ENCODE data around the gene LMF1. TPM values are rescaled to one million over a fixed set of nuclear protein-coding genes. Genes with fewer than 3 reads are reported as not detected.

The LMF1 gene
- total RNA-seq, 4 donors from 2014 or later: 7.7 to 15.8 (median 10.2) TPM

DNA sequence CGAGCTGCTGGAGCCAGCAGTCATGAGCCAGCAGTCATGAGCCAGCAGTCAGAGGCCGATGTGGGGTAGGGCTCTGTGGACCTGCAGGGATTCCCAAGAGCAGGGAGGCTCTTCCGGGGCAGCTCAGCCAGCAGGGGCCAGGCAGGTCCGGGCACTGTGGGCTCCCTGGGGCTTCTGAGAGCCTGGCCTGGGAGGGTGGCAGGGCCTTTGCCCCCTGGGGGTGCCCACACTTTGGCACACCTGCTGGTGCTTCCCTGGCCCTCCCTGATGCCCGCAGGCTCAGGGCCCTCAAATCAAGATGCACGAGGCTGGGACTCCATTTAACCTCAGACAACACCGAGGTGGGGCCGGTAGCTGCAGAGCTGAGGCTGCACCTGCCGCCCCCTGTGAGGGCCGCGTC lies 28.9 kb upstream of the LMF1 start:
- ATAC-seq: no peak
- no peak for DNase-seq
- in situ Hi-C loops (cut with MboI; ENCODE audit: low sequenced_read_pairs in 4 of 4): no loop called here
- H3K36me3 ChIP-seq: no peaks in the 10 kb centered on the region
- no peak for TF ChIP-seq POLR2A (IDR thresholded peaks at IDR 0.05)
- no peak for TF ChIP-seq CTCF (IDR thresholded peaks at IDR 0.05 in 4 of 5, conservative IDR thresholded peaks at IDR 0.05 in 1 of 5)
- H3K9me3 ChIP-seq: peaks cover 0 to 10% (median 0%) of the 10 kb centered on the region in 3 donors
- intact Hi-C loops (cut with DNase I; ENCODE audit: low total_unique reads): no loop called here
- no peak overlapping the region for H3K4me3 ChIP-seq
- H3K27ac ChIP-seq: no peak overlapping the region
- no peaks in the 10 kb centered on the region for H3K4me1 ChIP-seq
- peaks cover 36 to 55% (median 42%) of the 10 kb centered on the region in 3 donors for H3K27me3 ChIP-seq

GRCh38 chr16:998615-999014 lies 27.8 kb upstream of the LMF1 start:
- Histone ChIP-seq H3K4me1 (no peaks in the 10 kb centered on the region), H3K27me3 (peaks cover 36 to 55% (median 50%) of the 10 kb centered on the region in 3 donors), H3K4me3 (no peak overlapping the region), H3K9me3 (peaks cover 0 to 14% (median 0%) of the 10 kb centered on the region in 3 donors), H3K36me3 (no peaks in the 10 kb centered on the region), H3K27ac (no peak overlapping the region)
- ATAC-seq: no peak
- TF ChIP-seq POLR2A (IDR thresholded peaks at IDR 0.05) (no peak), CTCF (IDR thresholded peaks at IDR 0.05 in 4 of 5, conservative IDR thresholded peaks at IDR 0.05 in 1 of 5) (no peak)
- intact Hi-C loops (cut with DNase I; ENCODE audit: low total_unique reads) (no loop called here), in situ Hi-C loops (cut with MboI; ENCODE audit: low sequenced_read_pairs in 4 of 4) (no loop called here)
- DNase-seq: no peak

DNA sequence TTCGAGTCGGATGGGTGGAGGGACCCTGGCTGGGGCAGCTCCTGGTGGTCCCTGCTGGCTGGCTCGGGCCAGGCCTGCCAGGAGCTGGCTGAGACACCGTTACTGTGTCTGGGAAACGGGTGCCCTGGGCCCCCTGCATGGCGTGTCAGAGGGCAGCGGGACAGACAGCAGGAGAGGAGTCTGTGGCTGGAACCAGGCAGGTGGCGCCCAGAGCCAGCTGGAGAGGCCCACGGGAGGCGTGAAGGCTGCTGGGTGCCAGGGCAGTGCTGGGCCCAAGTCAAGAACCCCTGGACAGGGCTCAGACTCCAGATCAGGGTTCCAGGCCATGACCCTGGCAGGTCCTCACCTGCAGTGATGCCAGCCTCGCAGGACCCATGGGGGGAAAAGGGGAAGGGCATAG lies 27.4 kb upstream of the LMF1 start:
- no peak for ATAC-seq
- no peak overlapping the region for H3K4me3 ChIP-seq
- intact Hi-C loops (cut with DNase I; ENCODE audit: low total_unique reads) (no loop called here), in situ Hi-C loops (cut with MboI; ENCODE audit: low sequenced_read_pairs in 4 of 4) (no loop called here)
- H3K27me3 ChIP-seq: peaks cover 36 to 55% (median 48%) of the 10 kb centered on the region in 3 donors
- no peak overlapping the region for H3K27ac ChIP-seq
- H3K36me3 ChIP-seq: no peaks in the 10 kb centered on the region
- H3K9me3 ChIP-seq: peaks cover 0 to 14% (median 0%) of the 10 kb centered on the region in 3 donors
- DNase-seq: no peak
- H3K4me1 ChIP-seq: no peaks in the 10 kb centered on the region
- TF ChIP-seq CTCF (IDR thresholded peaks at IDR 0.05 in 4 of 5, conservative IDR thresholded peaks at IDR 0.05 in 1 of 5) (no peak), POLR2A (IDR thresholded peaks at IDR 0.05) (no peak)

- ATAC-seq (peak in 1 of 2 donors; percentile 55), DNase-seq (no peak)
- intact Hi-C loops (cut with DNase I; ENCODE audit: low total_unique reads): no loop called here
- TF ChIP-seq POLR2A (IDR thresholded peaks at IDR 0.05) (no peak), CTCF (IDR thresholded peaks at IDR 0.05 in 4 of 5, conservative IDR thresholded peaks at IDR 0.05 in 1 of 5) (no peak)
- H3K4me1 ChIP-seq: no peaks in the 10 kb centered on the region
- H3K36me3 ChIP-seq: no peaks in the 10 kb centered on the region
- H3K9me3 ChIP-seq: peaks cover 0 to 14% (median 0%) of the 10 kb centered on the region in 3 donors
- H3K4me3 ChIP-seq: peak overlapping the region in 1 of 4 donors; percentile 31
- in situ Hi-C loops (cut with MboI; ENCODE audit: low sequenced_read_pairs in 4 of 4): no loop called here
- H3K27ac ChIP-seq: no peak overlapping the region
- peaks cover 32 to 55% (median 43%) of the 10 kb centered on the region in 3 donors for H3K27me3 ChIP-seq
These were observed 26.8 kb upstream of the LMF1 start for GRCh38 chr16:997440-998051.
